NCI-H2107 treated with DMSO at 0.1 percent for 48 hours (cell line): Measurements from ENCODE around the gene CLEC16A.

Experiments
- DNase-seq: peaks from one replicate; lab custom pipeline; 2025; ENCODE audit not compliant: unreplicated experiment; lab: John Stamatoyannopoulos, UW

The CLEC16A gene

GRCh38 chr16:11165894-11166665, 221.7 kb downstream of the CLEC16A start:
- DNase-seq, result no peak

GRCh38 chr16:11167581-11167980, 223.2 kb downstream of the CLEC16A start:
- no peak for DNase-seq

GRCh38 chr16:11168386-11169051, 224.2 kb downstream of the CLEC16A start:
- no peak for DNase-seq

- no peak for DNase-seq
Measured at GRCh38 chr16:11169641-11170040, 225.3 kb downstream of the CLEC16A start.

GRCh38 chr16:11170201-11170600, 225.8 kb downstream of the CLEC16A start:
- DNase-seq, result no peak

GRCh38 chr16:11170696-11171447, 226.5 kb downstream of the CLEC16A start:
- no peak for DNase-seq

- no peak for DNase-seq
Measured at GRCh38 chr16:11171448-11171709, 227.0 kb downstream of the CLEC16A start.

- DNase-seq, result no peak
Measured at GRCh38 chr16:11171757-11172299, 227.5 kb downstream of the CLEC16A start.

GRCh38 chr16:11173426-11173825, 229.1 kb downstream of the CLEC16A start:
- no peak for DNase-seq

GRCh38 chr16:11174141-11174540, 229.8 kb downstream of the CLEC16A start:
- no peak for DNase-seq

- DNase-seq, result no peak
Measured at GRCh38 chr16:11175106-11175786, 230.9 kb downstream of the CLEC16A start.

- no peak for DNase-seq
Measured at GRCh38 chr16:11175787-11176341, 231.5 kb downstream of the CLEC16A start.

GRCh38 chr16:11177578-11178160, 233.3 kb downstream of the CLEC16A start:
- no peak for DNase-seq

- no peak for DNase-seq
Measured at GRCh38 chr16:11178424-11178823, 234.1 kb downstream of the CLEC16A start.

GRCh38 chr16:11179574-11179973, 235.2 kb downstream of the CLEC16A start:
- DNase-seq, result no peak

- DNase-seq, result no peak
Measured at GRCh38 chr16:11180489-11180888, 236.1 kb downstream of the CLEC16A start.

GRCh38 chr16:11181242-11181898, 237.0 kb downstream of the CLEC16A start:
- DNase-seq, result no peak

- no peak for DNase-seq
Measured at GRCh38 chr16:11181899-11182279, 237.5 kb downstream of the CLEC16A start.

- no peak for DNase-seq
Measured at GRCh38 chr16:11182411-11182810, 238.0 kb downstream of the CLEC16A start.
